ENCODE measurements around the gene MYO1F.

Gene MYO1F

GRCh38 chr19:8473648-8474476, 103.4 kb downstream of the MYO1F start:
- TF ChIP-seq CTCF (IDR thresholded peaks at IDR 0.05) = no peak

All from LNCAP (cell line).